SK-N-SH treated with all-trans-retinoic acid at 6 μM for 48 hours (cell line): ENCODE results near the gene PCDH15.

ENCODE experiments used
- ARNTL ChIP-seq: fragments of 450-650 bp; formaldehyde crosslinking; IDR thresholded peaks from 2 replicates; pipeline ENCODE4 v1.5.0; 2020; ENCODE audit warnings: low read depth, mild to moderate bottlenecking, moderate library complexity, borderline replicate concordance
- BACH2 ChIP-seq: fragments of 250-450 bp; sonication (Bioruptor Pico); IDR thresholded peaks from 2 replicates; pipeline ENCODE4 v1.9.0; 2021; ENCODE audit warnings: mild to moderate bottlenecking, borderline replicate concordance
- CREB5 ChIP-seq: fragments of 250-450 bp; sonication (Bioruptor Pico); IDR thresholded peaks from 2 replicates; pipeline ENCODE4 v1.5.1; 2020; ENCODE audit warnings: low read depth, mild to moderate bottlenecking, moderate library complexity
- CSRNP3 ChIP-seq: fragments of 250-450 bp; sonication (Bioruptor Pico); IDR thresholded peaks from 2 replicates; pipeline ENCODE4 v1.5.1; 2021; ENCODE audit warnings: mild to moderate bottlenecking, moderate library complexity
- GLIS3 ChIP-seq: fragments of 250-450 bp; sonication (Bioruptor Pico); IDR thresholded peaks from 2 replicates; pipeline ENCODE4 v1.5.0; 2020; ENCODE audit warnings: mild to moderate bottlenecking, moderate library complexity
- OSR1 ChIP-seq: fragments of 250-450 bp; sonication (Bioruptor Pico); IDR thresholded peaks from 2 replicates; pipeline ENCODE4 v1.8.0; 2022; ENCODE audit warnings: moderate library complexity, mild to moderate bottlenecking, inconsistent platforms
- PATZ1 ChIP-seq: fragments of 250-450 bp; sonication (Bioruptor Pico); IDR thresholded peaks from 2 replicates; pipeline ENCODE4 v1.8.0; 2020; ENCODE audit warnings: mild to moderate bottlenecking, moderate library complexity, borderline replicate concordance
- PPARA ChIP-seq: fragments of 250-450 bp; sonication (Bioruptor Pico); IDR thresholded peaks from 2 replicates; pipeline ENCODE4 v1.5.0; 2020; ENCODE audit warnings: mild to moderate bottlenecking, borderline replicate concordance
- RARB ChIP-seq: fragments of 250-450 bp; sonication (Bioruptor Pico); IDR thresholded peaks from 2 replicates; pipeline ENCODE4 v1.8.0; 2021; ENCODE audit warnings: mild to moderate bottlenecking, moderate library complexity
- TCF4 ChIP-seq: fragments of 250-450 bp; sonication (Bioruptor Pico); IDR thresholded peaks from 2 replicates; pipeline ENCODE4 v1.8.0; 2021; ENCODE audit warnings: mild to moderate bottlenecking, moderate library complexity, borderline replicate concordance
- ZC3H10 ChIP-seq: fragments of 250-450 bp; sonication (Bioruptor Pico); IDR thresholded peaks from 2 replicates; pipeline ENCODE4 v1.5.1; 2021; ENCODE audit warnings: mild to moderate bottlenecking, moderate library complexity
- ZFP30 ChIP-seq: fragments of 450-650 bp; formaldehyde crosslinking; IDR thresholded peaks from 2 replicates; pipeline ENCODE4 v1.5.0; 2022; ENCODE audit warnings: mild to moderate bottlenecking, moderate library complexity
- ZNF70 ChIP-seq: fragments of 450-650 bp; formaldehyde crosslinking; IDR thresholded peaks from 2 replicates; pipeline ENCODE4 v1.5.0; 2020; ENCODE audit warnings: mild to moderate bottlenecking, moderate library complexity

GRCh38 chr10:54656643-54657042 is 144.4 kb downstream of the PCDH15 start:
- TF ChIP-seq CSRNP3 (CRISPR knock-in tag), result no peak
- TF ChIP-seq PATZ1 (CRISPR knock-in tag), result no peak
- no peak for TF ChIP-seq ARNTL
- TF ChIP-seq BACH2, result no peak
- no peak for TF ChIP-seq CREB5 (CRISPR knock-in tag)
- TF ChIP-seq TCF4 (CRISPR knock-in tag), result no peak
- TF ChIP-seq ZC3H10 (CRISPR knock-in tag), result no peak
- TF ChIP-seq PPARA (CRISPR knock-in tag), result no peak
- TF ChIP-seq RARB, result no peak
- no peak for TF ChIP-seq ZFP30 (CRISPR knock-in tag)
- TF ChIP-seq ZNF70, result no peak
- no peak for TF ChIP-seq GLIS3 (CRISPR knock-in tag)
- no peak for TF ChIP-seq OSR1 (CRISPR knock-in tag)
